Right renal cortex interstitium (tissue), 3 donors: Measurements from ENCODE around the gene ADAMTS17. TPM values are rescaled to one million over a fixed set of nuclear protein-coding genes. Genes with fewer than 3 reads are reported as not detected.

Experiments used
- DNase-seq, 3 donors: peaks; one replicate each; pipeline ENCODE4 v3.0.0-alpha.2; 2013; ENCODE audit warnings: low read depth in 3 of 3, low spot score in 2 of 3
- polyA plus RNA-seq, 3 donors: library from polyadenylated mRNA; unstranded; fragments of 120-200 nt; gene quantifications; one replicate each; pipeline ENCODE4 v1.2.1, GENCODE V29; 2013; ENCODE audit not compliant: insufficient read length in 3 of 3

Gene ADAMTS17
- polyA plus RNA-seq, 3 donors = 1.4 to 2.1 (median 2.1) TPM

DNA sequence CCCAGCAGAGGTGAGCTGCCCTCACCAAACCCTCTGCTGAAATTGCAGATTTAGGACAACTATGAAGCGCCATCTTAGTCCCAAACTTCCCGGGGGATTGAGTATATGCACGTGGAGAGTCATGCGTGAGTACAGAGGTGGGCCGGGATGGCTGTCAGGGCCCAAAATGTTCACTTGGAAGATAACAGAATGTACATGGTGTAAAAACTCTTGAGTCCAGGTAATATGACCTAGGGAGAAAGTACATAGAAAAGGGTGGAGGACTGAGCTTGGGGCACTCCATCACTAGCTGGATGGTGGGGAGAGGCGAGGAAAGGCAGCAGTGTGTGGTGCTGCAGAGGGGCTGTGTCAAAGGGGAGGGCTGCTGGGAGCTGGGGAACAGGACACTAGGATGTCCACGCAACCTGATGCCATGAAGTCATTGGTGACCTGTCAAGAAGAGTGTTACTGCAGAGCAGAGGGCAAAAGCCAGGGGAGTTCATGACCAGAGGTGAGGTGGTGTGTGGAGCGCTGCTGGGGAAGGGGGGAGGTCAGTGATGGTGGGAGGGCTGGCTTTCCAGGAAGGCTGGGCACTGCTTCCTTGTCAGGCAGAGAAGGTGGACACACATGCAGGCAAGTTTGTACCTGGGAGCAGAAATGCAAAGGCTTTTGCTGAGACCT lies 372.4 kb downstream of the ADAMTS17 start:
- DNase-seq = no peak

DNA sequence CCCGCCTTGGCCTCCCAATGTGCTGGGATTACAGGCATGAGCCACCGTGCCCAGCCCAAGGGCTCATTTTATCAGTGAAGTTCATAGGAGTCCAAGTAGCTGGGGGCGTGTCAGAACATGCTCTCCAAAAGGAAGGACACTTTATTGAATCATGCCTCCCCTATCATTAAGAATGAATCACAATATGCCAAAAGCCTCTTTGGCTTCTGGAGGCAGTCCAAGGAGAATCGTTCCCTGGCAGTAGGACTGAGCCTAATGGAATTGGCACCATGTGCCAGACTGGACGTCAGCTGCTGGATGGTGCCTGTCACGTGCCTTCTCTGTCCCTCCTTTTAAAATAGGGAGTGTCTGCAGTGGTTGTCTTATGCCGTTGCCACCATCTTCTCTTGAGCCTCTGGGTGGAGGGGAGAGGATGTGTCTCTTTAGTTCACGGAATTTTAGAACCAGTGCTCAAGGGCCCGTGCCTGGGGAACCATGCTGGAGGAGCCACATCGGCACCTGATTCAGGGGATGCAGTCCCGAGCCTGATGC lies 373.9 kb downstream of the ADAMTS17 start:
- DNase-seq = no peak

- DNase-seq = no peak
Observed at GRCh38 chr15:99966815-99967214, 375.0 kb downstream of the ADAMTS17 start.

DNA sequence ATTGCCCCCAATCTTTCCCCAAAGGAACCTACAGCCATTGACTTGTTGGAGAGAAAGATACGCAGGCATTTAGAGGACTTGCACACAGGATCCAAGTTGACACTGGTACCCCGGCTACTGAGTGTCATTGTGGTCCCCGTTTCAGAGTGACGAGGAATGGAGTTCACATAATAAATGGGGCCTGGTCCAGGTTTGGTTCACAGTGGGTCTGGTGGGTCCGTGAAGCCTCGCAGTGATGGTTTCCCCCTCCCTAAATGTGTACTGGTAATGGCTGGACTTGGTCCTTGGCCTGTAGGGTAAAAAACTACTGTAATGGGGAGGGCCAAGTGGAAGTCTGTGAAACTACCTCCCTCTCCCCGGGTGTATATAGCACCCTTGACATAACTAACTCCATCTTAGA lies 376.4 kb downstream of the ADAMTS17 start:
- no peak for DNase-seq

DNA sequence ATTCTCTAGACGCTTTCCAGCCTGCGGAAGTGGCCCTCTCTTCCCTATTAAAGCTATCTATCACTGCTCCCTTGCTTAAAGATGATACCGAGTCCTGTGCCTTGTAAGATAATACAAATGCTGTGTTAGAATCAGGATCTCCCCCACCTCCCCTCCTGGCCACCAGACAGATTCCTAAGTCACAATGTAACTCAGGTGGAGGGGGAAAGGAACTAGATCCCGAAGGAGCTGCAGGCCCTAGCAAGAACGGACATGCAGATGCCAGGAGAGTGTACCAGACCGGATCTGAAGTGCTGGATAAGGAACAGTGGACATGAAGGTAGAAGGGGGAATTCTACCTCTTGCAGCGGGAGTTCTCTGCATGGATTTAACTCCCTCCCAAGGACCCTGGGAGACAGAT lies 377.8 kb downstream of the ADAMTS17 start:
- DNase-seq = no peak

DNA sequence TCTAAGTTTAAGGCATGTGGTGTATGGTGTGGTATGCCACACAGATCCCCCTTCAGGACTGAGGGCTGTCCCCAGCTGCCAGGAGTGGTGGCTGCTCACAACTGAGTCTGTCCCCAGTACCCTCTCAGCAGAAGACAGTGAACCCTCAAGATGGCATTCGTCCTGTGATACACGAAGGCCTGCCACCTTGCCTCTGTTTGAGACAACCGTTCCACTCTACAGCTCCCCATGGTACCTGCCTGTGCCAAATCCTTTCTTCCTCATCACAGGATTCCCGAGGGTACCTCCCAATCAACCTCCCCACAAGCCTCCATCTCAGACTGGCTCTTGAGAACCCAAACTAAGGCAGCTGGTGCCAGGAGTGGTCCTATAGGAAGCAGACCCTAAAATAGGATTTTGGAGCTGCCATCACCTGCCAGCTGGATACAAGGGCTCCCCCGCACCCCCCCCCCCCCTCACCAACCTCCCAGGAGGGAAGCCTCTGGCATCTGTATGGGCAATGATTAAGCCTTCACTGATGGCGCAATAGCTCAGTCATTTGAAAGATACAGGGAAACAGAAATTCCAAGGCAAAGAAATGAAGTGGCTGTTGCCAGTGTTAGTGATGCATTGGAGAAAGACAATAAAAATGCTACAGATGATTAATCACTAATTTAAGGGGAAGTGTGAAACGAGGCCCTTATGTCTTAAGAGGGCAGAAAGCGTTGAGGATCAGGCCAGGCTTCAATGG lies 378.5 kb downstream of the ADAMTS17 start:
- DNase-seq = no peak

DNA sequence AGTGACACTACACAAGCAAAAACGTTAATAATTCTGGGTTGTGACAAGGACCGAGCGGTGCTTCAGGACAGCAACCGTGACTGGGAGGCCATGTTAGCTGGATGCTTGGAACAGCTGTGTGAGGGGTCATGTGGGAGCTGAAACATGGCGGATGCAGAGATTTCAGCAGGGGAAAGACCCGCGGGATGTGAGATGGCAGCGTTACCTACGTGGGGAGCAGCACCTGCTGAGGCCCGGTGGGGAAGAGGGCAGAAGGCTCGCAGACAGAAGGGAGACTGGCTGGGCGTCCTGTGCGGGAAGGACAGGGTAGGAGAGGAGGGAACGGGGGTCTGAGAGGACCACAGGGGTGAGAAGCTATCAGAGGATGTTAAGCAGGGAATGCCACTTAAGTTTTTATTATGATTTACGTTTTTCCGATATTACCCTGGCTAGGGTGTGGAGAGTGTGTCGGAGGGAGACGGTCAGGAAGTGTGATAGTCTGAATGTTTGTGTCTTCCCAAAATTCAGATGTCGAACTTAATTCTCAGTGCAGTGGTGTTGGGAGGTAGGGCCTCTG lies 379.7 kb downstream of the ADAMTS17 start:
- DNase-seq = no peak

DNA sequence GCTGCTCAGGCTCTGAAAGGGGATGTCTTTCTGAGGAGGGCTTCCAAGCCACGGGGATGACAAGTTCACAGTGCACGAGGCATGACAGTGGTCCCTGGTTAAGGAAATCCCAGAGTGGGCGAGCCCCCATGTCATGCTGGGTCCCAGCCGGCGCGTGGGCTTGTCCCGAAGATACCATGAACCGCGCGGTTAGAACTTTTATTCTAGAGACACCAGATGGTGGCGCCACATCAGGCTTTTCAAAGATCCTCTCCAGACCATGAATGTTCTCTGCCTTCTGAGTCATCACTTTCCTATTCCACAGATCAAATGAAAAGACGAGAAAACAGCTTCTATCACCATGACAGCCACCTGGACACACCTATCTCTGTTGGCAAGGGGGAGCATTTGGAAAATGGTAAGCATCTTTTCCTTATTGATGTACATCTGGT lies 380.7 kb downstream of the ADAMTS17 start:
- no peak for DNase-seq

- DNase-seq = no peak
Observed at GRCh38 chr15:99959326-99959725, 382.4 kb downstream of the ADAMTS17 start.

DNA sequence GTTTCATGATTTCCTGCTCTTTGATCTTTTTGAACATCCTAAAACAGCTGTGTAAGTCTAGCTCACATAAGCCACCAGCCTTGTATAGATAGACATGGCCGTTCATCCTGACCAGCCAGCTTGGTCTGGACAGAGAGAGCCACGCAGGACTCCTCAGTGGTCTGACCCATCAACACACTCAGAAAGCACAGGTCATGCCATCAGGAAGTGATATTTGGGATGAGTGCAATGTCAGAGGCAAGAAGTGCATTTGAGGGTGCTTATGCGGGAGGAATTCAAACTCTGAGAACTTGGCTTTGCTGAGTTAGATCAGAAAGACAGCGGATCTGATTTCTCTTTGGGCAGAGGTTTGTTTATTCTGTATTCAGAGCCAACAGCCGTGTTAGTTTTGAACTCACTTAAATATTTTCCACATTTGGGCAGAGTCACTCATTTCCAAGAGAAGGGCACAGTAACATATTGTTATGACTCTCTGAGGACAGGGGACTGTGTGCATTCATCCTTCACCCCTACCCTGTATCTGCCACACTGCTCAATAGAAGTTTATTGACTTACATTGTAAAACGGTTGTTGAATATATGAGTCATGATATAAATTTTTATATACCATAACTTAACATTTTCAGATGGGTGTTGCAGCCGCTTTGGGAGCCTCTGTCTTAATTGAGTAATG lies 383.2 kb downstream of the ADAMTS17 start:
- DNase-seq = no peak

- no peak for DNase-seq
Observed at GRCh38 chr15:99957642-99958013, 384.1 kb downstream of the ADAMTS17 start.

DNA sequence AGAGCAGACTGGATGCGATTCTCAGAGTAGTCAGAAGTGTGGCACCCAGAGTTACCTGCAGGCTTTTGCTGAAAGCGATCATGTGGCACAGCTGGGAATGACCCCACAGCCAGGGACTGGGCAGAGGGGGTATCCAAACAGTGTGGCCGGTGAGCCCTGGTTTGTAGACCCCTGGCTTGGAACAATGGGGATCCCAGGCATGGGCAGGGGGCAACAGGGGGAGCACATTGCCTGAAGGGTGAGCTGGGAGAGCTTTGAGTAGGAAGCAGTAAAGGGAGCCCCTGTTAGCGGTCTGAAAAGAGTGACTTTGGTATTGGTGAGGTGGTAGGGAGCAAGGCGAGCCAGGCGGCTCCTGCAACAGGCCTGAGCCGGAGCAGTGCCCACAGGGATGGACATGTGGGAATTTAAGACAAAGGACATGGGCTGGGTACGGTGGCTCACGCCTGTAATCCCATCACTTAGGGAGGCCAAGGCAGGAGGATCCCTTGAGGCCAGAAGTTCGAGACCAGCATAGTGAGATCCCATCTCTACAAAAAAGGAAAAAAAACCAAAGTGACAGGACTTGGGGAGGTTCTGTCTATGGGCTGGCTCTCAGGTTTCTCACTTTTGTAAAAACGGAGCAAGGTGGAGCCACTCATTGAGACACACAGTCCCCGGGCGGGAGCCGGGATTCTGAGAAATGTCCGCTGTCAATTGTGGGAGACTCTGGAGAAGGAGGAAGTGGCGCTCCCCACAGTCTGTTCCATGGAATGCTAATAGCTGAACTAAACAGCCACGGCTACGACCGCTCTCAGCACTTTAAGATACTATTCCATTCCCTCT lies 384.7 kb downstream of the ADAMTS17 start:
- no peak for DNase-seq

GRCh38 chr15:99956022-99956775 lies 385.6 kb downstream of the ADAMTS17 start:
- no peak for DNase-seq

DNA sequence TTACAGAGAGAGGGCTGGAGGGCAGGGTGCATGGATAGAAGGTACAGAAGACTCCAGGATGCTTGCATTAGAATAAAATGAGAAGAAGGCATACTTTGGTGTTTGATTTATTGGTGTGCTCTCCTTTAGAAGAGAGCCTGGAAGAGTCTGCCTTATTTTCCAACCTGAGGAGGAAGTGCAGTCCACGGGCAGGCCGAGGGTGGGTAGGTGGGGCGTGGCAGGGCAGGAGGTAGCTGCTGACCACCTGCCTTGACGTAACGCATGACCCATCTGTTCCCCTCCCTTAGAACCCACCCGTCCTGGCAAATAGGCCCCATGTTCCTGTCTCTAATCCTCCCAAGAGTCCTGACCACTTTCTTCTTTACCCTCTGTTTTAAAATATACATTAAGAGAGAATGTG lies 386.2 kb downstream of the ADAMTS17 start:
- no peak for DNase-seq

DNA sequence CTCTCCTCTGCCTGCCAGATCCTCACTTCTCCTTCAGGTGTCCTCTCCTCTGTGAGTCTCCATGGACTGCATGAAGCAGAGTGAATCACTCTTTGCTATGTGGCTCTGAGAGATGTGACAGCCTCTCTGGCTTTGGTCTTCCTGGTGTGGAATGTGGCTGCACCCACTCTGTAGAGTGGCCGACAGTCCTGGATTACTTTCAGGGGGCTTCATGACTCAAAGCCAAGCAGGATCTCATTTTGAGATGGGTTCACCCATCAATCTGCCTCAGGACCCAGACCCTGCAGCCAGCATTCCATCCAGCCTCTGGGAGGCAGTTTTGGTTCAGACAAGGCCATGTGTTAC lies 386.6 kb downstream of the ADAMTS17 start:
- no peak for DNase-seq

DNA sequence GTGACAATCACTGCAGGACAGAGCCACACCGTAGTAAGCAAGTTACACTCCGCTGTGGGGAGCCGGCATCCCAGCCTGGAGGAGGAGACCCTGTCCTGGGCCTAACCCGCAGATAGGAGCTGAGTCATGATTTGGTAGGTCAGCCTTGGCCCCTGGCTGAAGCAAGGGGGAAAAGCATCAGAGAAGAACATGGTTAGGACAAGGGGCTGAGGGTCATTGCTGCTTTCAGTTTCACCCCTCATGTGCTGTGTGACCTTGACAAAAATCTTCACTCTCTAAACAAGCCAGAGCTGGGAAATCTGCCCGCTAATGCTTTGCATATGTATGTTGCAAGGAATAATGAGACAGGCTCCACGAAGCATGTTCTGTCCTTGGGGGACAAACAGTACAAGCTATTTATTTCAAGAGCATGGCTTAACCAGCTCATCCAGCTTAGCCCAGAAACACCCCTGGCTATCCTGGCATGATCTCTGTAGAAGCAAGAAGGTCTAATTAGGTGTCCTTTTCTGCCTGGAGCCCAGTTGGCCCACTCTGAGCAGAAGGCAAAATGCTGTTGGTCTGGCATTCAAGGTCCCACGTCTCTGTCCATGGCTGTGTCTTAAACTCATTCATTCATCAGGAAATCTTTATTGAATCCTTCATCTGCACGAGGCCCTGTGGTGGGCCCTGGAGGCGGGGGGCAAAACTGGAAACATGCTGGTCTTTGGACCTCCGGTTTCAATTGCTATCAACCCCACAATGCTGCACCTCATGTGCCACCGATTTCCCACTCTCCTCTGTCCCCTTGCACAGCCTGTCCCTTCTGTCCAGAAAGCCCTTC lies 387.2 kb downstream of the ADAMTS17 start:
- DNase-seq = no peak

GRCh38 chr15:99953886-99954285 lies 387.9 kb downstream of the ADAMTS17 start:
- DNase-seq = no peak

DNA sequence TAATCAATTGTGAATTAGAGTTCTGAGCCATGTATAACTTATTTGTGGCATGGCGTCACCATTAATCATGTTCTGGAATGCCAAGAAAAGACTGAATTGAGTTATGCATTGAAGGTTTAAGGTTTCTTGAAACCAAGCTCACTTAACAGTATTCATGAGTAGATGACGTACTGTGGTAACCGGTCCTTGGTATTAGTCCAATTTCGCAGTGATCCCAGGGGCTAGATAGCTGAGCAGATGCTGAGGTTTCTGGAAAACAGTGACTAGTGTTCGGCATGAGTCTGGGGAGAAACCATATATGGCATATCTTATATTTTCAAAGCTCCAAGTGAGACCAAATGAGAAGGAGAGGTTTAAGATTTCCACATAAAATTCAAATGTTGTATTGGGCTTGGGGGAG lies 390.3 kb downstream of the ADAMTS17 start:
- DNase-seq = no peak

GRCh38 chr15:99944131-99944530 lies 397.6 kb downstream of the ADAMTS17 start:
- DNase-seq = no peak
